D721Med (cell line): ENCODE measurements around the gene HLA-DMB.
"Not testable (repeated sequence)": the region's sequence is repeated elsewhere in the genome, so short reads cannot be mapped to it uniquely, and the experiment has no call there.

Source experiments
- DNase-seq: peaks from one replicate; pipeline ENCODE4 v3.0.0; 2011; ENCODE audit warnings: low spot score; ENCODE audit not compliant: insufficient read length
- FAIRE-seq: peaks from 2 replicates; lab custom pipeline; 2011; peaks lifted over from hg19 to GRCh38; lab: Jason Lieb, UNC
- CTCF ChIP-seq: IDR thresholded peaks from 2 replicates; pipeline ENCODE4 v1.5.1; 2012; ENCODE audit warnings: mild to moderate bottlenecking, control low read depth; ENCODE audit not compliant: insufficient read depth; ENCODE audit errors: missing control alignments

Gene HLA-DMB

GRCh38 chr6:32949113-32949512, 8.3 kb upstream of the HLA-DMB start:
- DNase-seq (no peak), FAIRE-seq (no peak)
- TF ChIP-seq CTCF = no peak

- TF ChIP-seq CTCF = peak; percentile 60
These were observed 7.0 kb upstream of the HLA-DMB start for GRCh38 chr6:32947552-32948465.

GRCh38 chr6:32946893-32947292, 6.1 kb upstream of the HLA-DMB start:
- DNase-seq = no peak
- no peak for TF ChIP-seq CTCF
- no peak for FAIRE-seq

More at GRCh38 chr6:32947552-32948465, 7.0 kb upstream of the HLA-DMB start:
- no peak for FAIRE-seq
- DNase-seq = no peak

GRCh38 chr6:32945953-32946352, 5.1 kb upstream of the HLA-DMB start:
- TF ChIP-seq CTCF = no peak
- DNase-seq (no peak), FAIRE-seq (no peak)

GRCh38 chr6:32945108-32945760, 4.4 kb upstream of the HLA-DMB start:
- DNase-seq (no peak), FAIRE-seq (no peak)
- TF ChIP-seq CTCF = no peak

- DNase-seq (no peak), FAIRE-seq (no peak)
- TF ChIP-seq CTCF = no peak
These were observed 3.2 kb upstream of the HLA-DMB start for GRCh38 chr6:32943864-32944649.

GRCh38 chr6:32942555-32943123, 1.8 kb upstream of the HLA-DMB start:
- FAIRE-seq, DNase-seq: not testable (repeated sequence)
